Measurements from ENCODE around the gene KRTAP5-2. TPM values are rescaled to one million over a fixed set of nuclear protein-coding genes. Genes with fewer than 3 reads are reported as not detected.

Gene KRTAP5-2
- total and polyA plus RNA-seq, 9 of the 15 experiments (the other 6 are each of a cell fraction or from before 2014, with no cell fraction given), result not detected

DNA sequence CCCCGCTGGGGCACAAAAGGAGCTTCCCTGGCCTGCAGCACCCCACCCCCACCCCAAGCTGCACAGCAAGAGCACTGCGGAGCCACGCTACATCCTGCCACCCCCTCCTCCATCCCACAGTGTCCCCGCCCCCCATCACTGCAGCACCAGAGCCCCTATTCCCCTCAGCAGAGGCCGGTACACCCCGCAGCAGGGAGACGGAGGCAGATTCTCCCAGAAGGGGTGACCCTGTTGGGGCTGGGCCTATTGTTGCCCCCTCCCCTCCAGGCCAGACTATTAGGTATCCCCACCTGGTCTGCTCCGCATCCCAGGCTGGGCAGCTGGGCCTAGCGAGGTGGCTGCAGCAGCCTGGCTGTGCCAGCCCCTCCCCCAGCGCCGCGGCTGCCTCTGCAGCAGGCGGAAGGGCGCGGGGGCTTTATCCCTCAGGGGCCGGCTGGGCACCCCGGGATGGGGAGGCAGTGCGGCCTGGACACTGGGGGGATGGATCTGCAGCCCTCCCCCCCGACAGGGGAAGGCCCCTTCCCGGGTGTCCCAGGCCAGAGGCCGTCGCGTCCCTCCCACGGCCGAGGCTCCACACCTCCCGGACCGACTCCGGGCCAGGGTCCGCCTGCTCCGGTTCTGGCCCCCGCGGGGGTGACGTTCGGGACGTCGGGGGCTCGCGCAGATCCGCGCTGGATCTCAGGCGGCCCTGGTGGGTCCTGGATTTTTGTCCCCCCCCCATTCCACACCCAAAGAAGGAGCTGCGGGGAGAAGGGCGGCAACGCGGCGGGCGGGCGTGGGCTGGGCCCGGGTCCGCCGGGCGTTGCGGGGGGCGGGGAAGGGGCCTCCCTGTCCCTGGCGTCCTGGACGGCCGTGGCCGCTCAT, 27.0 kb downstream of the KRTAP5-2 start (continued):
- TF ChIP-seq GTF2E2 (tag; IDR thresholded peaks at IDR 0.05) (no peak), ZNF699 (CRISPR knock-in tag; IDR thresholded peaks at IDR 0.05; ENCODE audit: insufficient replicate concordance) (no peak), LCOR (CRISPR knock-in tag; IDR thresholded peaks at IDR 0.05) (no peak), PPARD (CRISPR knock-in tag; IDR thresholded peaks at IDR 0.05) (no peak), NONO (IDR thresholded peaks at IDR 0.05; ENCODE audit: low read depth in 2 of 2, low read length in 1 of 2) (no peak), FIP1L1 (IDR thresholded peaks at IDR 0.05; ENCODE audit: low read depth, low read length, poor library complexity, severe bottlenecking) (no peak), SAFB (IDR thresholded peaks at IDR 0.05; ENCODE audit: borderline replicate concordance, low read depth, low read length) (no peak), CREB1 (IDR thresholded peaks at IDR 0.05) (no peak), CREB1 (CRISPR knock-in tag; IDR thresholded peaks at IDR 0.05) (no peak)
- TF ChIP-seq, protein P1, sequence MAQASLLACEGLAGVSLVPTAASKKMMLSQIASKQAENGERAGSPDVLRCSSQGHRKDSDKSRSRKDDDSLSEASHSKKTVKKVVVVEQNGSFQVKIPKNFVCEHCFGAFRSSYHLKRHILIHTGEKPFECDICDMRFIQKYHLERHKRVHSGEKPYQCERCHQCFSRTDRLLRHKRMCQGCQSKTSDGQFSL (CRISPR knock-in tag; IDR thresholded peaks at IDR 0.05), result peak; percentile 77
- TF ChIP-seq, protein P1 (tag; IDR thresholded peaks at IDR 0.05), result peak in 1 of 2 experiments; percentile 9; a peak in 1 of 4 replicates

Measured in K562 (cell line).